ENCODE data around the gene DNAJC16.
A peak's percentile ranks its signal among the peaks of the same experiment; 100 is the strongest.

DNAJC16 gene

DNA sequence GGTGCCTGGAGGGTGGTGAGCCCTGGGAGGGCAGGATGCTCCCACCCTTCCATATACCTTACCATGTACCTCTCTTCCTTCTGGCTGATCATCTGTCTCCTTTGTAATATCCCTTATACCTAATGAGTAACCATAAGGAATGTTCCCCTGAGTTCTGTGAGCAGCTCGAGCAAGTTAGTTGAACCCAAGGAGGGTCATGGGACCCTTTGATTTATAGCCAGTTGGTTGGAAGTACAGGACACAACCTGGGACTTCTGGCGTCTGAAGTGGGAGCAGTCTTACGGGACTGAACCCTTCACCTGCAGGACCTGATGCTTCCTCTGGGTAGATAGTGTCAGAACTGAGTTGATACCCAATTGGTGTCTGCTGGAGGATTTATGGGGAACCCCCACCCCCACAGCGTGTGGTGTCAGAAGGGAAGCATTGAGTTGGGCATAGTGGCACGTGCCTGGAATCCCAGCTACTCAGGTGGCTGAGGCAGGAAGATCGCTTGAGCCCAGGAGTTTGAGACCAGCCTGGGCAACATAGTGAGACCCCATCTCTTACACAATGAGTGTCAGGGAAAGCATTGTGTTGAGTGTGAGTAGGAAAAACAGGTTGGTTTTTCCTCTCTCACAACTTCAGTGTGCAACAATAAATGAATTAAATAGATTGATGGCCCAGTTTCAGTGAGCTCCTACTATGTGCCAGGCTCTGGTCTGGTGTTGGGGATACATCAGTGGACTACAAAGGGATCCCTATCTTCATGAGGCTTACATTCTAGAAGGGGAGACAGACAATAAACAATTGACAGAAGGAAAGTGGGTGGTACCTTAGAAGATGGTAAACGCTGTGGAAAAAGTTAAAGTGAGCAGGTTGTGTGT lies 16.0 kb downstream of the DNAJC16 start:
- DNase-seq = no peak

DNA sequence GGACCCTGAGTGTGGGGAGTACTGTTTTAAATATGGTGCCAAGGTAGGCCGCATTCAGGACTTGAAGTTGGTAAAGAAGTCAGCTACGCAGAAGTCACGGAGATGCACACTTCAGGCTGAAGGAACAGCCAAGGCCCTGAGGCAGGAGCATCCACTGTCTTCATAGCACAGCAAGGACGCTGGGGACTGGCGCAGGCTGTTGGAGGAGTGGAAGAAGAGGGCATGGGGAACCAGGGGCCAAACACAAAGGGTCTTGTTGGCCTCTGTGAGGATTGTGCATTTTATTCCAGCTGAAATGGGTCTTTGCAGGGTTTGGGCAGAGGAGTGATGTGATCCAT lies 16.6 kb downstream of the DNAJC16 start:
- no peak for DNase-seq

DNA sequence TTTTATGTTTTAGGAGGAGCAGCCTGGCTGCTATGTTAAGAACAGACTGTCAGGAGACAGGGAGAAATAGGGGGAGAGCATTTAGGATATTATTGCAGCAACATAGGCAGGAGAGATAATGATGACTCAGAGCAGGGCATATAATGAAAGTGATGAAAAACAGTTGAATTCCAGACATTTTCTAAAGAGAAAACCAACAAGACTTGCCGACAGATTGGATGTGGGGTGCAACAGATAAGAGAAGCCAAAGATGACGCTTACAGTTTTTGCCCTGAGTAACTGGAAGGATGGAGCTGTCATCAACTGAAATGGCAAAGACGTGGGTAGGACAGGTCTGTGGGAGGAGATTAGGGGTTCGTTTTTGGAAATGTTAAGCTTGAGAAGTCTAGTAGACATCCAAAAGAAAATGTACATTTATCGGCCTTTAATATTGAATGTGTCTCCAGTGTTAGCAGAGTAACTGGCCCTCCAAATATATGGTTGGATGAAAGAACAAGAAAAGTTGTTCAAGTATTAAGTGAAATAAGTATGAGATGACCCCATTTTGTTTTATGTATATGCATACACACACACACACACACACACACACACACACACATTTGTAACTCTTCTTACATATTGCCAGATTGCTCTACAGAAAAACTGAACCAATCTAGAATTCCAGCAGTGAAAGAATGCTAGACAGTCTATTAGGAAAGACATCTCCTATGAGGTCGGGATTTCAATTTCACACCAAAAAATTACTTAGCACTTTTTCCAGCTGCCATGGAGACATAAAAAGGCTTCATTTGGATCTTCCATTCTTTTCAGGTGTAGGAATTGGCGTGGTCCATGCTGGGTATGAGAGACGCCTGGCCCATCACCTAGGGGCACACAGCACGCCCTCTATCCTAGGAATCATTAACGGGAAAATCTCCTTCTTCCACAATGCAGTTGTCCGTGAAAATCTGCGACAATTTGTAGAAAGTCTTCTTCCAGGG lies 17.2 kb downstream of the DNAJC16 start:
- no peak for DNase-seq

DNA sequence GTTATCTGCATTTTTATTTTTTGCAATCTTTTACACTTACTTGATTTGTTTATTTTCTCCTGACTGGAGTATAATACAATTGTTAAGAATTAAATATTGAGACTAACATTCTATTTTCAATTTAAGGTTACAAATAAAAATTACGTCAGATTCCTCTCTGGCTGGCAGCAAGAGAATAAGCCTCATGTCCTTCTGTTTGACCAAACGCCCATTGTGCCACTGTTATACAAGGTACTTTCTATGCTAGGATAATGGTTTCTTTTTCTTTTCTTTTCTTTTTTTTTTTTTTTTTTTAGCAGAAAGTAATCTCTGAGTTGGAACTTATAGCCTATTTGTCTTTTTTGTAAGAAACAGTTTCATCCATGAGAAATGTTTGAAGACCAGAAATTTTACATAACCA lies 20.0 kb downstream of the DNAJC16 start:
- peak; percentile 13 for DNase-seq

DNA sequence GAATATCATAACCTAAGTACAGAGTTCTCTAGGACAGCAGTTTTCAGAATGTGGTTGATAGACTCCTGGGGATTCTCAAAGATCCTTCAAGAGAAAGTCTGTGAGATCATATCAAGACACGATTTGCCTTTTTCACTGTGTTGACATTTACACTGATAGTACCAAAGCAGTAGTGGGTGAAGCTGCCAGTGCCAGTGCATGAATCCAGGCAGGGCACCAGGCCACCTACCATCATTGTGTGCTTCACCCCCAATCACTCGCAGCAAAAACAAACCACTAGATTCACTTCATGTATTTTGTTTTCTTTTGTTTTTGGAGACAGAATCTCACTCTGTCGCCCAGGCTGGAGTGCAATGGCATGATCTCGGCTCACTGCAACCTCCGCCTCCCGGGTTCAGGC lies 23.9 kb downstream of the DNAJC16 start:
- DNase-seq = no peak

DNA sequence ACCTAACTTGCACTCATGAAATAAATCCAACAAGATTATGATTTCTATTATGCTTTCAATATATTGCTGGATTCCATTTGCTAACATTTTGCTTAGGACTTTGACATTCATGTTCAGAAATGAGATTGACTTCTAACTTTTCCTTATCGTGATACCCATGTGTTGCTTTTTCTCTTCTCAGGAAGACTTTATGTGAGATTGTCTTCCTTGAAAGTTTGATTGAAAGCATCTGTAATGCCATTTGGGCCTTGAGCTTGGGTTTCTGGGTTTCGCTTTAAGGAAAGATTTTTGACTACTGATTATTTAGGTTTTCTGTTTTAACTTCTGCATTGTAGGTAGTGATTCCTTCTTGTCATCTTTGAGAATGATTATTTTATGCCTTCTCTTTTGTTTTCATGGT lies 30.4 kb downstream of the DNAJC16 start:
- DNase-seq = no peak

DNA sequence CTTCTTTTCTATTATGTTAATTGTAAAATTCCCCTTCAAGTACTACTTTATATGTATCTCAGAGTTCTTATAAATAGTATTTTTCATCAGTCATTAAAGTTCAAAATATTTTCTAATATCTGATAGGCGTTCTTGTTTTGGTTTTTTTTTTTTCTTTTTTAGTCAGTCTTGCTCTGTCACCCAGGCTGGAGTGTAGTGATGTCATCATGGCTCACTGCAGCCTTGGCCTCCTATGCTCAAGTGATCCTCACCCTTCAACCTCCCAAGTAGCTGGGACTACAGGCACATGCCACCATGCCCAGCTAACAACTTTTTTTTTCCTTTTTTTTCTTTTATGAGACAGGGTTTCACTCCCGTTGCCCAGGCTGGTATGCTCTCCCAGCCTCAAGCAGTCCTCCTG lies 30.9 kb downstream of the DNAJC16 start:
- DNase-seq = no peak

DNA sequence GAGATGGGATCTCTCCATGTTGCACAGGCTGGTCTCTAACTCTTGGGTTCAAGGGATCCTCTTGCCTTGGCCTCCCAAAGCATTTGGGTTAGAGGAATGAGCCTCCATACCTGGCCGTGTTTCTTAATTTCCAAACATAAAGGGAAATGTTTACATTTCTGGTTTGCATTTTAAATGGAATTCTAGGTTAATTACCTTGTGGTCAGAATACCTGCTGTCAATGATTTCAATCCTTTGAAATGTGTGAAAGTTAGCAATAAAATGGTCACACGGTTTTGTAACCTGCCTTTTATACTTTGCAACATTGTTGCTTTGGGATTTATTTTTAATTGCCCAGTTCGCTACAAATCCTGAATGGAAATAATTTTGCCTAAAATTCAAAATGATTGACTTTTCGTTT lies 31.9 kb downstream of the DNAJC16 start:
- no peak for DNase-seq

DNA sequence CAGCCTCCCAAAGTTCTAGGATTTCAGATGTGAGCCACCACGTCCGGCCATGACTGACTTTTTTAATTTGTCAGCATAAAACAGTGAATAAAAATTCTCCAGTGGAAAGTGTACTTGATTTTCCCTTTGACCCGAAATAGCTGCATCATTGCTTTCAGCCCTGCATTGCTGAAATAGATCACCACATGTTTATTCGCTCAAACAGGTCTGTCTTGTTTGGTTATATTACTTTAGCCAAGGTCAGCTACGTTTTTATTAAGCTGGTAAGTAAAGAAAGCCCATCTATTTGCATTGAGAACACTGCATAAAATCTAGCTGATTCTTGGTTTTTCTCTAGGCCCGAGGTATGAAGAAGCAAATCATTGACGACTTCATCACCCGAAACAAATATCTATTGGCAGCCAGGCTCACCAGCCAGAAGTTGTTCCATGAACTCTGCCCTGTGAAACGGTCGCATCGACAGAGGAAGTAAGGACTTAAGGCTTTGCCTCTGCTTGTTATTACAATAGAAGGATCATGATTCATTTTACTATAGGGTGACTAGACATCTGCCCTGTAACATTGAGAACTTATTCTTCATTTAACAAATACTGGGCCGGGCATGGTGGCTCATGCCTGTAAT lies 32.7 kb downstream of the DNAJC16 start:
- DNase-seq = no peak

DNA sequence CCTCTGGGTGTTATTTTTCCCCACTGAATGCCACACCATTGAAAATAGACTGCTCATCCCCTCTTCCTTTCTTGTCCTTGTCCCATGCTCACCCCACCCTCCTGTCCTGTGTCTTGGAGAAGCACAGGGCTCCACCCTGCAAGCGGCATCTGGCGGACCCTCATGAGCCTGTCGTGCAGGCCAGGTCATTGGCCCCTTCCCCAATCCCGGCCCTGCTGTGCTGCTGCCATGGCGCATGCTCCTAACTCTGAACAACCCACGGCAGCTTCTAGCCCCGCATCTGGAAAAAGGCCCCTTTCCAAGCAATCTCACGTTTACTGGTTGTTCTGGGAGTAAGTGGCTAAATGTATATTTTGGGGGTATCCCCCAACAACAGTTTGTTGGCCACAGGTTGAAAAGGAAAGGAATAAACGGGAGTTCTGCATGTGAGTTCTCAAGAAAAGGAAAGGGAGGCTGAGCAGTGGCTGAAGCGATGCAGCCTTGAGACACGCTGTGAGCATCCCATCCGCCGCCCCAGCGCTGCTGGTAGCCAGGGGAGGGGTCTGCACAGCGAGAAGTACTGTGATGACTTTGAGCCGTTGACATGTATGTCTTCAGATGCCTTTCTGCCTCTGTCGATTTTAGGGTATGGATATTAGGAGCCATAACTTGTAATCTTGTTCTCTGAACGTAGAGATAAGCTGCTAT lies 41.9 kb downstream of the DNAJC16 start:
- no peak for DNase-seq

DNA sequence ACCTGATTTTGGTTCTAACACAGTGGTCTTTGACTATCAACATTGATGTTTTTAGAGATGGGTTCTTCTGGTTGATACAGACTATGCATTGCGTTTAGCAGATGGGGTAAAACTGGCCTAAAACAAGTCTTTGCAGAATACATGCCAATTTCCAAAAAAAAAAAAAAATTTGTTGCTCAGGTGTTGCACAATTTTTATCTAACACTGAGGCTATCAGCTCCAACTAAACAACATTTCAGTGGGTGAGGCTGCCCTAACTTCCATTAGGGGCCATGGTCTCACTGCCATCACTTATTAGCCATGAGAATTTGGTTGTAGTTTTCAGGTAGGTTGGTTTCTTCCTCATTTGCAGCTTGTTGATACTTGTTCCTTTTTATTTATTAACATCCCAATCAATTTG lies 44.2 kb downstream of the DNAJC16 start:
- no peak for DNase-seq

DNA sequence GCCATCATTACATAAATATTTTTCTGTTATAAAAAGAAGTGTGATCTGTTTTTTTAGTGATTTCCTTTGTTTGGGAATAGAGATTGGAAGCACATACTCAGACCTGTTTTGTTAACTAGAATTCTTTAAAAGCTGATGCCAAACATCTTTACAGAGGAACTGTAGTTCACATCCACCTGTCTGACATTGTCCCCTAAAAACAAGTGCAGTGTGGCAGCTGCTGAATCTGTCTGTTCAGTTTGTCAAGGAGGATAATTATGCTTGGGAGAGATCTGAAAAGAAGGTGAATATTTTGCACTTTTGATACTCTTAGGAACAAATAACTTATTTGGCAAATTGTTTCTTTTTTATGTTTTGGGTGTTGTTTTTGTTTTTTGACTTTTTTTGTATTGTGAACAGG lies 44.6 kb downstream of the DNAJC16 start:
- no peak for DNase-seq

DNA sequence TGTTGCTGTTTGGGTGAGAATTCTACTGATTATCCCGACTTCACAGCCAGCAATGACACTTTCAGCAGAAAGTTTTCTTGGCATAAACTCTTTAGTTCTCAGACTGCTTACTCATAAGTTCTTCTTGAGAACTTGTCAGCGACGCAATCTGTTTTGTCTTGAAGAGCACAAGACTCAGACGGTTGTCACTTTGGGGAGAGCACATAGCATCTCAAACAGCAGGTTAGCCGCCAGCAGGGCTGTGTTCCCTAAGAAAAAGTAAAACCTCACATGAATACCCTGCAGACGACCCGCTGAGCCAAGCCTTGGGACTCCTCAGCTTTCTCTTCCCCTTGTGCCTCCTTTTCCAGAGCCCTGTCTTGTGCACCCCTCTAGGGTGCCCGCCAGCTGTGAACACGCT lies 46.8 kb downstream of the DNAJC16 start:
- no peak for DNase-seq

DNA sequence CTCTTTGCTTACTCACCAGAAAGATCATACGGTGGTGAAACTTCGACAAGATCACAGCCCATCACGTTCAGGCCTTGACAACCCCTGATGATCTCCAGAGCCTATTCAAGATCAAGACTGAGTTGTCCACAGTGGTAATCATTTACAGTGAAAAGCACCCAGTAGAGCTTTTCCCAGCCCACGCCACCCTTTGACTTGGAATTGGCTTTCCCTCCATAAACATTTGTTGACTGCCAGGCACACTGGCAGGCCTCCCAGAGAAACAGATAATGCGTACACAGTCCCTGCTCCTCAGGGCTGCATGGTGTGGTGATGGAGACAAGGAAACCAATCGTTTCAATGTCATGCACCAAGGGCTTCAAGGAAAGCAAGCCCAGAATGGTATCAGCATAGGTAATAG lies 48.1 kb downstream of the DNAJC16 start:
- DNase-seq = no peak

DNA sequence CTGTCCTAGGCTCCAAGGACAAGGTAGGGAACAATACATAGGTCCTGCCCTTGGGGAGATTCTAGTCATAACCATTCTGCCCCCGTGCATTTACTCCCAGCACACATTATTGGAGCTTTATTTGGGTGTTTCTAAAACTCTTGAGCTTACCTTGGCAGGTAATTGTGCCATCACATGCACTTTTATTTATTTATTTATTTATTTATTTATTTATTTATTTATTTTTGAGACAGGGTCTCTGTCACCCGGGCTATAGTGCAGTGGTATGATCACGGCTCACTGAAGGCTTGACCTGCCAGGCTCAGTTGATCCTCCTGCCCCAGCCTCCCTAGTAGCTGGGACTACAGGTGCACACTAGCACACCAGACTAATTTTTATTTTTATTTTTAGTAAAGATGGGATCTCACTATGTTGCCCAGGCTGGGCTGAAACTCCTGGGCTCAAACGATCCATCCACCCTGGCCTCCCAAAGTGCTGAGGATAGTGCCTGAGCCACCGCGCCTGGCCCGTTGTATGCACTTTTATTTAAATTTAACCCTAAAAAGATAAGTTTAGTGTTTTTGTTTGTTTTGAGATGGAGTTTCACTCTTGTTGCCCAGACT lies 49.0 kb downstream of the DNAJC16 start:
- no peak for DNase-seq

DNA sequence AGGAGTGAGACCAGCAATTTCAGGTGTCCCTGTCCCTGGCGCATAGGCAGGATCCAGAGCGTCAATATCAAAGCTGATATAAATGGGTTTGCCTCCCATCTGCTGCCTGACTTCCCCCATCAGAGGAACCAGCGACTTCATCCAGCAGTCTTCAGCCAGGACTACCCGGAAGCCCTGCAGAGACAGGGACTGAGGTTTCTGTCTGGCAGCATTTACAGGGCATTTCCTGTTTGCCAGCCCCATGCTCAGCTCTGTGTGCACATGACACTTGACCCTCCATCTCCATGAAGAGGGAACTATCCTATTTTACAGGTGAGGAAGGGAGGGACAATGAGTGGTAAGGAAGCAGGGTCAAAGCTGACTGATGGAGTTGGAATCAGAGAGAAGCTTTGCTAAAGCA lies 51.0 kb downstream of the DNAJC16 start:
- DNase-seq = no peak

DNA sequence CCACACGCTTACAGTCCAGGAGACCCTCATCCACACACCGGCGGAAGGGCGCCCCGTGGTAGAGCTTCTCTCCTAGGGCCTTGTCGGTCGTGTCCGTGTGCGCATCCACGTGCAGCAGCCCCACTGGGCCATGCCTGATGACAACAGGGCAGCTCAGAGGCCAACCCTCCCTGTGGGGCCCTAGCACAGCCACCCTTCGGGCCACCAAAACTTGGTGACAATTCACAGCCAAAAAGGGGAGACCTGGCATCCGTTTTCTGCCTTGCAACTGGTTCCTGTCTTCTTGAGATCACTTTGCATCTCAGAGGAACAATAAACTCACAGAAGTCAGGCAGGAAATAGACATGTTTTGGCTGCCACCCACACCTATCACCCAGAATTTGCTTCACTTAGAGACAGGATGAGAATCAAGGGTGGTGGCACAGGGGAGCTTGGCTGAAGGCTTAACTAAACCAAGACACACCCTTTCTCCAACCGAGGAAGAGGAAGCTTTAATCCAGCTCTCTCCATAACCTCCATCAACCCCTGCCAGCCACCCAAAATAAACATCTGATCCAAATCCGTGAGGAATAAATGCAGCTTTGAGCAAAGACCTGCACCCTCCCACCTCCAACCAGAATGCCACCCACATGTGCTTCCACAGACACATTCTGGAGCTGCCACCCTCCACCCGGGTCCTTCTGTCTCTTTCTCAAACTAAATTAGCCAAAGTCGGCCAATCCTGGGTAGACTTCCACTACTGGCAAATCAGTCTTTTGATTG lies 52.5 kb downstream of the DNAJC16 start:
- DNase-seq = no peak

DNA sequence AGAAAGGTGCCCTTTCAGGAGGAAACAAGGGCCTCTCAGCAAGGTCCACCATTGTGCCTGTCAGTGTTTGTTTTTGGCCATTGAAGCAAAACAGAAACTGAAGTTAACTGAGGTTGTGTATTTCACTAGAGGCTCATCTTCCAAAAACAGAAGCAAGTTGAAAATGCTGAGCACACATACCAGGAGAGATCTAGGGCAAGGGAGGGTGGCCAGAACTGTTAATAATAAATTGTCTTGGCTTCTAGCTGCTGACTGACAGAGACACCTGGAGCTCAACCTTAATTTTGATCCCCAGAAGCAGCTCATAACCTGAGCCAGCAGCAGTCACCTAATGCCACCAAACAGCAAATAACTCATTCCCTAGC lies 53.0 kb downstream of the DNAJC16 start:
- no peak for DNase-seq

DNA sequence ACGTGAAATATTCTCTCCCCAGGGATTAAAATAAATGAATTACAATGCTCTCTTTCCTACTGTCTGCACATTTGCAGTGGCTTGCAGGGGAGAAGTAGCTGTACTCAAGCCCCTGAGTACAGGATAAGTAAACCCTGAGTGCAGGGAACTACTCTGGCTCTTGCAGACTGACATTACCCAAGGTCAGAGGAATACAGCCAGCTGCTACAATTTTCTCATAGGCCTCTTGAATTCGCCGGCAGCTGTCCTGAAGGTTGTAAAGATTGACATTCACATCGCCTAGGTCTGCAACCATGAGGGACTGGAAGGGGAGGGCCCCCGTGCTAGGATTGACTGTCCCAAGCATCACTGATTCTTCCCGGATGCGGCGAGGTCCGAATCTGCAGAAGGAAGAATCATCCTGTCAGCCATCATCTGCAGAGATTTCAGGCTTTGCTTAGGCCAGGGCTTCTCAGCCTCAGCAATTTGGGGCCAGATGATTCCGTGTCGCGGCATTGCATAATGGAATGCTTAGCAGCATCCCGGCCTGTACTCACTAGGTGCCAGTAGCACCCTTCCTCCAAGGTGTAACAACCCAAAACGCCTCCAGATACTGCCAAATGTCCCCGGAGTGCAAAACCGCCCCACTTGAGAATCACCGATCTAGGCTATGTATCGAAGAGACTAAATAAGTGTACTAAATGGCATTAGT lies 56.5 kb downstream of the DNAJC16 start:
- DNase-seq = no peak

DNA sequence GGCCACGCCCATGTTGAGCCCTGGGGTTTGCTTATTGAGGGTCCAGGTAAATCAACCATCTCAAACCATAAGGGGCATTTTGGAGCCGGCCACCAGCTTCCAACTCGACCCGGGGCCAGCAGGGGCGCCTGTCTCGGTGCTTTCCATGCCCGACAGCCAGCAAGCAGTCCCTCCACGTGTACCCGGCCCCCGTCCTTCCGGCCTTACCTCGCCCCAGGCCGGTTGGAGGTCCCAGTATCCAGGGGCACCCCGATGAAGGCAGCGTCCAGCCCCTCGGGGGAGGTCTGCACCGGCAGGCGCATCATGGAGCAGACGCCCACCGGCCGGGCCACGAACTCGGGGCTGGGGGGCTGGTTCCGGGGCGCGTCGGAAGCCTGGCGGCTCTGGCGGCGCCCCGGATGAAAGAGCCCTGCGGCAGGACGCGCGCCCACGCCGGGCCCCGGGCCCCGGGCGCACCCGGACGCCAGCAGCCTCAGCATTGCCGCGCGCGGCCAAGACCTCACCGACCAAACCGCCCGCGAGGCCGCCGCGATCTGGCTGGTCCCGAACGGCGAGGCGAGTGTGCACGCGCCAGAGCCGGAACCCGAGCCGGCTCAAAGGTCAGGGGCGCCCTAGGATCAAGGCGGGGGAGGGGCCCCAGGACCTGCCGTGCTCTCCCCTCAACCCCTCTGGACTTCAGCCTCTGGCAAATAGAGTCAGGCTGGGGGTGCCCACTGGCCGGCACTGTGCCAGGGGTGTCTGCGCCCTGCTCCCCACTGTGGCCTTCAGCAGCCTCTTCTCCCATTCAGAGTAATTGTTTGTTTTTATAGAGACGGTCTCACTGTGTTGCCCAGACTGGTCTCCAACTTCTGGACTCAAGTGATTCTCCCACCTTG lies 58.1 kb downstream of the DNAJC16 start, which contains the start of gene AGMAT:
AGMAT (minus strand) TSS at position 563 of the 875 bp plus-strand sequence; CDS start at position 479, 84 bp downstream.
- DNase-seq = no peak
